GM12878 (cell line): ENCODE measurements around the gene FOXP1. TPM values are rescaled to one million over a fixed set of nuclear protein-coding genes. Genes with fewer than 3 reads are reported as not detected.

Experiments
- ATAC-seq: fragments of 200-7000 bp; cut with Tn5 transposase; 3 replicates; pipeline ENCODE4 v1.9.1; 2020; ENCODE audit warnings: mild to moderate bottlenecking, moderate library complexity
- BruUV-seq: library from RNA; stranded (reverse); fragments of 400-500 nt; replicated peaks from 2 replicates; lab custom pipeline; 2021; lab: Mats Ljungman, UMichigan
- CTCF ChIA-PET: fragments of 300-600 bp; sonication (Branson Sonifier 250); formaldehyde crosslinking; extraction: SDS; loops from one replicate; lab custom pipeline; 2021; ENCODE audit warnings: inconsistent platforms; lab: Yijun Ruan, JAX
- POLR2A ChIA-PET: fragments of 350-600 bp; formaldehyde crosslinking; extraction: SDS; loops from one replicate; lab custom pipeline; 2021; ENCODE audit warnings: inconsistent platforms; lab: Charles Lee
- RAD21 ChIA-PET: fragments of 300-600 bp; sonication (Branson Sonifier 250); formaldehyde crosslinking; loops from one replicate; lab custom pipeline; 2023; ENCODE audit warnings: antibody characterized with exemption; ENCODE audit not compliant: unreplicated experiment; lab: Charles Lee
- SMC1A ChIA-PET: fragments of 300-600 bp; sonication (Branson Sonifier 250); formaldehyde crosslinking; loops from one replicate; lab custom pipeline; 2023; ENCODE audit not compliant: unreplicated experiment, uncharacterized antibody; lab: Charles Lee
- DNase-seq: peaks from one replicate; pipeline ENCODE4 v3.0.0-alpha.2; 2011; ENCODE audit warnings: low read depth, low spot score
- FAIRE-seq: peaks from 3 replicates; lab custom pipeline; 2011; peaks lifted over from hg19 to GRCh38; lab: Jason Lieb, UNC
- H2AFZ ChIP-seq: 2 replicates; pipeline ENCODE4 v1.6.0; 2011; ENCODE audit warnings: low read depth, low read length, control low read depth; ENCODE audit not compliant: control insufficient read depth
- H3K27ac ChIP-seq: 2 replicates; pipeline ENCODE4 v1.5.1; 2011; ENCODE audit warnings: control low read depth; ENCODE audit not compliant: control insufficient read depth, insufficient read depth
- H3K27me3 ChIP-seq, 2 experiments: replicated peaks in 1 of 2; 2 replicates each; pipeline versions ENCODE4 v1.6.0 to v1.6.1; 2011; ENCODE audit warnings: low read length in 1 of 2; ENCODE audit not compliant: control insufficient read depth in 2 of 2, insufficient read depth in 2 of 2
- H3K36me3 ChIP-seq, 2 experiments: 2 replicates each; pipeline ENCODE4 v1.5.1; 2011; ENCODE audit warnings: low read length in 1 of 2; ENCODE audit not compliant: control insufficient read depth in 2 of 2, insufficient read depth in 2 of 2
- H3K4me1 ChIP-seq: 2 replicates; pipeline ENCODE4 v1.6.1; 2011; ENCODE audit warnings: mild to moderate bottlenecking, low read length, moderate library complexity, mixed read lengths; ENCODE audit not compliant: control insufficient read depth, insufficient read depth
- H3K4me2 ChIP-seq: 2 replicates; pipeline ENCODE4 v1.6.0; 2011; ENCODE audit warnings: control low read depth; ENCODE audit not compliant: control insufficient read depth, insufficient read depth
- H3K4me3 ChIP-seq: fragments of 200-600 bp; sonication (generic); 2 replicates; pipeline ENCODE4 v1.5.1; 2016
- H3K79me2 ChIP-seq: 2 replicates; pipeline ENCODE4 v1.6.0; 2011; ENCODE audit warnings: low read length; ENCODE audit not compliant: control insufficient read depth, insufficient read depth
- H3K9ac ChIP-seq: 2 replicates; pipeline ENCODE4 v1.8.0; 2011; ENCODE audit warnings: low read length, control low read depth, mixed read lengths; ENCODE audit not compliant: control insufficient read depth, insufficient read depth
- H3K9me3 ChIP-seq: replicated peaks from 3 replicates; pipeline ENCODE4 v1.5.1; 2011; ENCODE audit warnings: mild to moderate bottlenecking, low read length; ENCODE audit not compliant: control insufficient read depth, insufficient read depth
- H4K20me1 ChIP-seq: 2 replicates; pipeline ENCODE4 v1.6.0; 2011; ENCODE audit not compliant: control insufficient read depth, insufficient read depth
- ATF2 ChIP-seq: IDR thresholded peaks from 2 replicates; pipeline ENCODE4 v1.6.1; 2012; ENCODE audit warnings: low read length, inconsistent platforms
- EGR1 ChIP-seq, 2 experiments: IDR thresholded peaks; 1 replicate in 1 of 2; 2 replicates in 1 of 2; pipeline ENCODE4 v1.6.1; 2011 to 2012; ENCODE audit warnings: low read depth in 2 of 2, low read length in 2 of 2, borderline replicate concordance in 1 of 2, mild to moderate bottlenecking in 1 of 2, moderate library complexity in 1 of 2
- EP300 ChIP-seq, 2 experiments: fragments of 150-350 bp in 1 of 2; IDR thresholded peaks; 2 replicates each; pipeline ENCODE4 v1.6.1; 2011 to 2012; ENCODE audit warnings: low read depth in 2 of 2, low read length in 2 of 2, borderline replicate concordance in 1 of 2, improper control_type of control experiment in 1 of 2, inconsistent platforms in 1 of 2; ENCODE audit not compliant: control insufficient read depth in 1 of 2
- GATAD2B ChIP-seq: fragments of 450-650 bp; conservative IDR thresholded peaks from 2 replicates; pipeline ENCODE4 v1.6.1; 2017; ENCODE audit warnings: low read depth, mild to moderate bottlenecking, moderate library complexity
- JUNB ChIP-seq: IDR thresholded peaks from 2 replicates; pipeline ENCODE4 v1.6.1; 2016; ENCODE audit warnings: antibody characterized with exemption, mild to moderate bottlenecking
- MYB ChIP-seq: fragments of 150-350 bp; IDR thresholded peaks from 2 replicates; pipeline ENCODE4 v1.6.1; 2014; ENCODE audit warnings: mild to moderate bottlenecking, low read depth, low read length, borderline replicate concordance
- MYC ChIP-seq: IDR thresholded peaks from 2 replicates; pipeline ENCODE4 v1.6.1; 2011; ENCODE audit warnings: mild to moderate bottlenecking, low read length, moderate library complexity, inconsistent platforms; ENCODE audit not compliant: insufficient read depth, insufficient replicate concordance, insufficient read length, severe bottlenecking
- NBN ChIP-seq: fragments of 450-650 bp; IDR thresholded peaks from 2 replicates; pipeline ENCODE4 v1.6.1; 2016
- PML ChIP-seq: IDR thresholded peaks from 2 replicates; pipeline ENCODE4 v1.6.1; 2012; ENCODE audit warnings: low read length, inconsistent platforms
- PRDM15 ChIP-seq: fragments of 450-650 bp; formaldehyde crosslinking; IDR thresholded peaks from 2 replicates; pipeline ENCODE4 v1.4.0; 2020; ENCODE audit warnings: mild to moderate bottlenecking, moderate library complexity
- RELA ChIP-seq: fragments of 450-650 bp; IDR thresholded peaks from 2 replicates; pipeline ENCODE4 v1.8.0; 2014; ENCODE audit warnings: borderline replicate concordance; ENCODE audit not compliant: partially characterized antibody
- STAT1 ChIP-seq: fragments of 450-650 bp; conservative IDR thresholded peaks from 2 replicates; pipeline ENCODE4 v1.6.1; 2014; ENCODE audit warnings: antibody characterized with exemption, mild to moderate bottlenecking
- ZZZ3 ChIP-seq: IDR thresholded peaks from 2 replicates; pipeline ENCODE4 v1.6.1; 2011; ENCODE audit warnings: low read depth; ENCODE audit not compliant: control insufficient read depth, insufficient read length
- WGBS: methylation state at CpG from one replicate; pipeline ENCODE4 v1.1.6; 2016; ENCODE audit warnings: low lambda C conversion rate; ENCODE audit not compliant: insufficient replicate concordance, insufficient coverage; ENCODE audit errors: missing lambda C conversion rate; 5-methylcytosine and 5-hydroxymethylcytosine counted together
- in situ Hi-C: fragments of 300-500 bp; cut with MboI; formaldehyde crosslinking; loops from 9 replicates; pipeline ENCODE4 v1.14.3; 2018; ENCODE audit warnings: mixed read lengths
- intact Hi-C: fragments of 100-400 bp; cut with micrococcal nuclease; formaldehyde crosslinking; loops from one replicate; pipeline ENCODE4 v1.14.2; 2022; ENCODE audit not compliant: unreplicated experiment
- polyA plus RNA-seq, 11 experiments: library from polyadenylated mRNA; depleted of rRNA in 4 of 11; unstranded in 6 of 11; stranded (reverse) in 5 of 11; fragments of >200 nt; fragmentation: Nextera tagmentation in 4 of 11; fragmentation: Illumina TruSeq in 1 of 11; extraction: Ambion mirVana in 4 of 11; extraction: Trizol in 1 of 11; gene quantifications; 1 replicate in 1 of 11; 2 replicates in 10 of 11; pipeline versions ENCODE4 v1.2.1 to v1.2.3, GENCODE V29; 2011 to 2016; ENCODE audit warnings: inconsistent platforms in 2 of 11, missing spikeins in 2 of 11, low read depth in 1 of 11
- total RNA-seq, 4 experiments: library from RNA; depleted of rRNA in 3 of 4; stranded (reverse); fragments of >200 nt in 3 of 4; fragmentation: Illumina TruSeq in 1 of 4; extraction: Trizol in 1 of 4; gene quantifications; 2 replicates each; pipeline versions ENCODE4 v1.2.1 to v1.2.3, GENCODE V29; 2013 to 2021

Gene FOXP1
- total and polyA plus RNA-seq, 10 of the 15 experiments (the other 5 are each of a cell fraction or from before 2014, with no cell fraction given): 0.05 to 1.6 (median 0.20) TPM; not detected in 1

GRCh38 chr3:71511037-71511436 is 72.5 kb downstream of the FOXP1 start (continued):
- TF ChIP-seq ATF2: no peak

- H3K27ac ChIP-seq: no peak overlapping the region
- no peaks in the 10 kb centered on the region for H3K4me1 ChIP-seq
- WGBS: 34% methylated on average over 3 of the region's 3 CpGs
- intact Hi-C loops (loop anchor here (5.0 kb wide), 1 partner anchor 503 kb away; no protein-coding TSS in a partner anchor), in situ Hi-C loops (no loop called here)
- H3K4me2 ChIP-seq: no peak overlapping the region
- SMC1A ChIA-PET: interaction anchor here (1.2 kb wide), 1 partner anchor 504 kb away, joined by 3 read pairs; no protein-coding TSS in a partner anchor
- H2AFZ ChIP-seq: no peak overlapping the region
- no peak overlapping the region for H3K9ac ChIP-seq
- H3K9me3 ChIP-seq: no peaks in the 10 kb centered on the region
- CTCF ChIA-PET: interaction anchor here (0.7 to 1.6 kb wide), 4 partner anchors 162 to 960 kb away, joined by 3 to 6 read pairs (median 4); no protein-coding TSS in a partner anchor
- no peak for TF ChIP-seq PRDM15 (CRISPR knock-in tag)
- TF ChIP-seq STAT1: no peak
- no peak for TF ChIP-seq ZZZ3
- no peak for TF ChIP-seq PML
- no peak for TF ChIP-seq GATAD2B
- no peak for TF ChIP-seq EP300 (IDR thresholded peaks at IDR 0.05; ENCODE audit: borderline replicate concordance in 1 of 2, control insufficient read depth in 1 of 2, low read depth in 2 of 2, low read length in 2 of 2)
- TF ChIP-seq JUNB: no peak
- TF ChIP-seq RELA: no peak
- no peak for TF ChIP-seq MYC
- TF ChIP-seq NBN: no peak
- no peak for TF ChIP-seq MYB
- TF ChIP-seq EGR1 (IDR thresholded peaks at IDR 0.05; ENCODE audit: borderline replicate concordance in 1 of 2, low read depth in 2 of 2, low read length in 2 of 2): no peak
- ATAC-seq (no peak), DNase-seq (no peak), FAIRE-seq (no peak)
- no peaks in the 10 kb centered on the region for H3K36me3 ChIP-seq
- H3K27me3 ChIP-seq: no peaks in the 10 kb centered on the region; a peak in 1 of 4 replicates
- H3K4me3 ChIP-seq: no peak overlapping the region
- no TSS peak for BruUV-seq
- H3K79me2 ChIP-seq: no peaks in the 10 kb centered on the region
- RAD21 ChIA-PET: no interaction called here
- no peaks in the 10 kb centered on the region for H4K20me1 ChIP-seq
- POLR2A ChIA-PET: interaction anchor here (0.7 kb wide), 1 partner anchor 450 kb away, joined by 3 read pairs; no protein-coding TSS in a partner anchor
Observed at GRCh38 chr3:71510510-71510909, 73.0 kb downstream of the FOXP1 start.
